ENCODE results near the gene ZNF470.

- TF ChIP-seq EZH2 (IDR thresholded peaks at IDR 0.05; ENCODE audit: borderline replicate concordance, low read depth, low read length, poor library complexity, severe bottlenecking) = no peak
- no peak for TF ChIP-seq CTCF (conservative IDR thresholded peaks at IDR 0.05; ENCODE audit: low read depth, low read length)
Observed at GRCh38 chr19:56623006-56623405, 55.7 kb downstream of the ZNF470 start.
